ENCODE results near the gene TMEM59L. TPM values are rescaled to one million over a fixed set of nuclear protein-coding genes. Genes with fewer than 3 reads are reported as not detected.
A peak's percentile ranks its signal among the peaks of the same experiment; 100 is the strongest.

The TMEM59L gene
- total and polyA plus RNA-seq, 2 of the 4 experiments (the other 2 are of a cell fraction) = under 0.01 to 5.9 TPM

DNA sequence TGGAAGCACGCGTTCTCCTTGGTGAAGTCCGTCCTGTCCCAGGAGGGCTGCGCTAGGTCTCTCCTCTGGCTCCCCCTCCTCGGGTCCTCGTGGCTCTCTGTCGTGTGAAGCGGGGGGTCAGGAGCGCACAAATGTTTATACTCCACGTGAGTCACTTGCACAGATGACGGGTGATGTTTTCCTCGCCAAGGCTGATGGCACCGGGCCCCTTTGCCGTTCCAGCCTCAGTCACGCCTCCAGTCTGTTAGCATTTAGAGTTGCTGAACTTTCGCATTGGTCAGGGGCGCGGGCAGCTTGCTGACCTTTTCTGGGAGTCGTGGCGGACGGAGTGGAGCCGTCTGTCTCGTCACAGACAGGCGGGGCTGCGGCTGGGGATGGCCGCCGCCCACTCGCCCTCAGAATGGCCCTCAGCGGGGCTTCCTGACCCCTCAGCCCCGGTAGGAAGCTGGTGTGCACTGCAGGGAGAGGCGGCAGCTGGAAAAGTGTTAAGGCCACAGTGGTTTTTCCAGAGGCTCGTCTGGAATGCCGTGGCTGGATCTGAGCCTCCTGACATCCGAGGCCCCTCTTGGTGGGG, 37.9 kb downstream of the TMEM59L start (continued):
- no peak for TF ChIP-seq NFE2L2 (IDR thresholded peaks at IDR 0.05; ENCODE audit: low read depth, low read length)

- CTCF ChIA-PET = no interaction called here
- in situ Hi-C loops (cut with MboI; ENCODE audit: low sequenced_read_pairs) = no loop called here
These were observed 38.6 kb downstream of the TMEM59L start for GRCh38 chr19:18651300-18651699.

More at GRCh38 chr19:18651300-18651699, 38.6 kb downstream of the TMEM59L start:
- H3K23ac ChIP-seq (ENCODE audit: low read depth, low read length) = peak overlapping the region; percentile 84
- no peak for DNase-seq
- intact Hi-C loops (cut with micrococcal nuclease) = no loop called here
- peak overlapping the region; percentile 84 for H2AK9ac ChIP-seq (replicated peaks; ENCODE audit: low read depth, low read length, poor library complexity)
- ATAC-seq (ENCODE audit: low read depth) = no peak
- H4K8ac ChIP-seq (ENCODE audit: low read depth in 2 of 2, low read length in 2 of 2) = peak overlapping the region; percentile 59 to 83
- H2BK5ac ChIP-seq (ENCODE audit: low read depth, low read length, poor library complexity, severe bottlenecking) = peak overlapping the region; percentile 81
- H3K56ac ChIP-seq (ENCODE audit: extremely low read depth, insufficient read depth, low read length) = peak overlapping the region; percentile 73
- peak overlapping the region; percentile 90 for H3K4ac ChIP-seq (ENCODE audit: low read depth, low read length)
- H3K27me3 ChIP-seq (ENCODE audit: control insufficient read depth, insufficient read depth, low read length) = no peaks in the 10 kb centered on the region
- H2BK20ac ChIP-seq (ENCODE audit: low read depth, low read length) = peak overlapping the region; percentile 83
- peaks cover 22 to 64% of the 10 kb centered on the region in 2 experiments; a peak in 3 of 4 replicates for H3K79me1 ChIP-seq (ENCODE audit: low read depth in 1 of 2, low read length in 2 of 2)
- no TSS peak for BruUV-seq (replicated peaks)
- H3K4me1 ChIP-seq (ENCODE audit: control insufficient read depth, insufficient read depth, low read length) = peaks cover 37% of the 10 kb centered on the region
- H3K18ac ChIP-seq (ENCODE audit: low read depth, low read length) = peak overlapping the region; percentile 45
- peak overlapping the region; percentile 89 for H4K91ac ChIP-seq (ENCODE audit: insufficient read depth, low read depth, low read length)
- no peak for TF ChIP-seq RAD21 (IDR thresholded peaks at IDR 0.05; ENCODE audit: low read length)
- TF ChIP-seq SMC3 (IDR thresholded peaks at IDR 0.05; ENCODE audit: low read depth, low read length) = no peak
- H2BK120ac ChIP-seq (ENCODE audit: low read depth, low read length) = peak overlapping the region; percentile 85
- no peak overlapping the region for H3K4me3 ChIP-seq (ENCODE audit: insufficient read depth, low read depth, low read length)
- peak overlapping the region; percentile 95 for H2AK5ac ChIP-seq (ENCODE audit: low read depth, low read length)
- H3K27ac ChIP-seq (ENCODE audit: insufficient read depth, low read length) = peak overlapping the region; percentile 71
- H3K36me3 ChIP-seq (ENCODE audit: control insufficient read depth, insufficient read depth, low read length) = no peaks in the 10 kb centered on the region
- H3K14ac ChIP-seq (replicated peaks; ENCODE audit: low read depth, low read length) = peak overlapping the region; percentile 67
- H4K20me1 ChIP-seq (ENCODE audit: insufficient read depth, low read length) = peaks cover 31% of the 10 kb centered on the region
- dilution Hi-C loops (cut with HindIII; ENCODE audit: low sequenced_read_pairs, unreplicated experiment) = no loop called here
- H3K9me1 ChIP-seq (ENCODE audit: insufficient read depth, low read length) = peaks cover 30% of the 10 kb centered on the region
- POLR2A ChIA-PET (ENCODE audit: unreplicated experiment) = no interaction called here
- H4K5ac ChIP-seq (ENCODE audit: low read depth, low read length) = peak overlapping the region; percentile 25
- WGBS, 2 experiments (ENCODE audit: extremely low coverage in 2 of 2, insufficient read length in 1 of 2) = no CpG with 5 or more reads among the region's 1 CpG
- no peaks in the 10 kb centered on the region for H3K9me3 ChIP-seq (ENCODE audit: control insufficient read depth, insufficient read depth, low read length)
- H3K4me2 ChIP-seq (ENCODE audit: low read depth, low read length) = peak overlapping the region; percentile 58
- no peak overlapping the region for H2AFZ ChIP-seq (replicated peaks; ENCODE audit: low read length, poor library complexity)
- peak overlapping the region; percentile 45; the same call in 1 of the 2 replicates for H3K9ac ChIP-seq (ENCODE audit: low read depth, low read length)
- peak overlapping the region; percentile 34; the same call in 2 of the 3 replicates for H2BK15ac ChIP-seq (ENCODE audit: low read depth, low read length)

Measured in IMR-90 (cell line).